ENCODE measurements around the gene EWSR1.

The EWSR1 gene

DNA sequence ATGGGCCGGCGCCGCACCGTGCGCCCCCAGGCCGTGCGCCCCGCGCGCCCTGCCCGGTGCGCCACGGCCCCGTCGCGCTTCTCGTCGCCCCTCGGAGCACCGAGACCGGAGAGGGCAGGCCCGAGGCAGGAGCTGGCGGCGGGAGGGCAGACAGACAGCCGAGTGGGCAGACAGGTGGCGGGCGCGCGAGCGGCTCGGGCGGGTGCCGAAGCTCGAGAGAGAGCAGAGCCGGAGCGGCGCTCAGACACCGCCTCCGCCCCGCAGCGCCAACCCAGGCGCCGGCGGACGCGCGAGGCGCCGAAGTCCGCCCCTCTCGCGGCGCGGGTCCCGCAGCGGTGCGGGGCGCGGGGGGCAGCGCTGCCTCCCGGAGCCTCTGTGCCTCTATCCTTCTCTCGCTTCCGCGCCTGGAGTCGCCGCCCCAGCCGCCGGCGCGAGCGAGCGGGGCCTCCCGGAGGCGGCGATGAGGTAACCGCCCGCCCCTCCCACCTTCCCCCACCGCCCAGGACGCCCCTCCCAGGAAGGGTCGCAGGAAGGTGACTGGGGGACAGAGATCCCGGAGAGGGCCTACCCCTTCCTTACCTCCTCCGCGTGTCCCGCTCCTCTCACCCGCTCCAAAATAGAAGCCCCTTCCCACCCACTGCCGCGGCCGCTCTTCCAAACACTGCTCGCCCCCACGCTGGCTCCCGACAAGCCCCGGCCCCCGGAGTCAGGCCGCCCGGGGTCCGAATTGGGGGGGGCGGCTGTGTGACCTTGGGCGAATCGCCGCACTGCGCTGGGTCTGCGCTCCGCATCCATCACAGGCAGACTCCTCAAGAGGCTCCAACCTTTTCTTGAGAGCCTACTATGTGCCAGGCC is 47.4 kb downstream of the EWSR1 start, which contains the start of gene RASL10A:
Gene RASL10A, minus strand, starts transcription at position 412 of the 855 bp plus-strand sequence. CDS start 451 bp downstream, outside the sequence.
- no peak for DNase-seq (ENCODE audit: low read depth in 1 of 2, low spot score in 1 of 2)

GRCh38 chr22:29316141-29316828 is 48.2 kb downstream of the EWSR1 start:
- DNase-seq (ENCODE audit: low read depth in 1 of 2, low spot score in 1 of 2): no peak

- no peak for DNase-seq (ENCODE audit: low read depth in 1 of 2, low spot score in 1 of 2)
These were observed 49.9 kb downstream of the EWSR1 start for GRCh38 chr22:29317827-29318454.

GRCh38 chr22:29319072-29319471 is 51.0 kb downstream of the EWSR1 start:
- no peak for DNase-seq (ENCODE audit: low read depth in 1 of 2, low spot score in 1 of 2)

DNA sequence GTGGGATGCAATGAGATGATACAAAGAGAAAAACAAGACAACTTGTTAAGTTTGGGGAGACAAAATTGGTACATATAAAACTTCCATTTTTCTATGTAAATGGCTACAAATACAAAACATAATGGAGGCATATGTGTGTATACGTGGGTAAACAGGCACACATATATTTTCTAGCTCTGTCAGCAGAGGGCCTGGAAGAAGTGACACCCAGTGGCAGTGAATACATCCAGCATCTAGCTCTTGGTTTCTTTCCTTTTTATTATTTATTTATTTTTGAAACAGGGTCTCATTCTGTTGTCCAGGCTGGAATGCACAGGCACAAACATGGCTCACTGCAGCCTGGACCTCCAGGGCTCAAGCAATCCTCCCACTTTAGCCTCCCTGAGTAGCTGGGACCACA is 52.5 kb downstream of the EWSR1 start:
- no peak for DNase-seq (ENCODE audit: low read depth in 1 of 2, low spot score in 1 of 2)

DNA sequence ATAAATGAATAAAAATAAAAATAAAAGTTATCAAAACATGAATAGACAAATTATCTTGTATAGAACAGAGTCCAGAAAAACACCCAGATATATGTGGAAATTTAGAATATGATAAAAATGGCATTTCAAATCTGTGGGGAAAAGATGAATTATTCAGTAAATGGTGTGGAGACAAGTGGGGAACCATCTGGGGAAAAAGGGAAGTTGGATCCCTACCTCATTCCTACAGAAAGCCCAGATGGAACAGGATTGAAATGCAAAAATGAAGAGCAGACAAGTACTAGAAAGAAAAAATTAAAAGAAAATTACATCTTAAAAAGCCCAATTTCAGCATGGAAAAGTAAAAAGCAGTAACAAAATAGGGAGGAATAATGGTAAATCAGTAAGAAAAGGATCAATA is 55.6 kb downstream of the EWSR1 start:
- DNase-seq (ENCODE audit: low read depth in 1 of 2, low spot score in 1 of 2): no peak

GRCh38 chr22:29325356-29325755 is 57.3 kb downstream of the EWSR1 start:
- DNase-seq (ENCODE audit: low read depth in 1 of 2, low spot score in 1 of 2): no peak

DNA sequence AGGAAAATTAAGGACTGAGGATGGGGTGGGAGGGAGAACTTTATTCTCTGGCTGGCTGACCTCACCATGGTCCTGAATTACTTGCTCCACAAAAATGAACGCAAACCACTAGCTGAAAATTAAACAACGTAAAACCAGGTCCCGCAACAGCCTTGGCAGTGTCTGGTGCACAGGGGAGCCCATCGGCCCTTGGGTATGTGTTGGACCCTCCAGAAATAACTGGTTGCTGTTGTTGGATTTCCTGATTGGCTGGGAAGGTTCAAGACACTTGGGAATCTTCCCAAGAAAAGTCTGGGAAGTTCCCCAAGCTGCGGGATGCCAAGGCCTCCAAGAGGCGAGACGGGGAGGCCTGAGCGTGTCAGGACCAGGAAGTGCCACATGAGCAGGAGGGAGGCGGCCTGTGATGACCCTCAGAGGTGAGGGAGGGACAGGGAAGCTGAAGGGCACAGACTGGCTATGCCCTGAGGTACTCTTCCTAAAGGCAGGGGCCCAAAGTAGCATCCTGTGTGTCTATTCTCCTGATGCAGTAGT is 57.8 kb downstream of the EWSR1 start:
- no peak for DNase-seq (ENCODE audit: low read depth in 1 of 2, low spot score in 1 of 2)

GRCh38 chr22:29326481-29326880 is 58.4 kb downstream of the EWSR1 start:
- no peak for DNase-seq (ENCODE audit: low read depth in 1 of 2, low spot score in 1 of 2)

DNA sequence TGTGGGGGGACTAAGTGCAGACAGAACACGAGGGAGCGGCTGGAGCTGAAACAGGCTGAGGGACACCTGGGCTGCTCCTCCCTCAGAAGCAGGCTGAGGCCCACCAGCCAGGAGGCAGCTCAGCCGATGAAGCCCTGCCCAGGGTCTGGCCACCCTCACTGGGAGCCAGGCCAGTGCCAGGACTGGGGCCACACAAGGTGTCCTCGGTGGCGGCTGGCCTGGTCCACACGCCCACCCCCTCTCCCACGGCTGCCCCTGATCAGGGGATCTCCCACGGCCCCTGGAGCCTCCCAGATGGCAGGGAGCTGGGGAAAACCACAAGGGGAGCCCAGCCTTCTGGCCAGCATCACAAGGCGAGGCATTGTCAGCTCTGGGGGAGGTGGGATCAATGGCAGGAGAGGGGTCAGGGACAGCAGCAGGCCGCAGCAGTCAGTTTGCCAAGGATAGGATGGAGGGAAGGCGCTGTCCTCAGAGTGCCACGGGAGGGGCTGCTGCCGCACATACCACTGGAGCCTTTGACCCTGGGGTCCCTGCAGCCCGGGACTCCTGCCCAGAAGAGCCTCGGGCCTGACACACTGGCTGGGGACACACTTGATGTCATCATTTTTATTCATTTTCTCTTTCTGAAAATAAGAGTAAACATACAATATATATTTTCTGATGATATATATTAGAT is 59.2 kb downstream of the EWSR1 start:
- no peak for DNase-seq (ENCODE audit: low read depth in 1 of 2, low spot score in 1 of 2)

- DNase-seq (ENCODE audit: low read depth in 1 of 2, low spot score in 1 of 2): no peak
These were observed 60.0 kb downstream of the EWSR1 start for GRCh38 chr22:29328055-29328454.

DNA sequence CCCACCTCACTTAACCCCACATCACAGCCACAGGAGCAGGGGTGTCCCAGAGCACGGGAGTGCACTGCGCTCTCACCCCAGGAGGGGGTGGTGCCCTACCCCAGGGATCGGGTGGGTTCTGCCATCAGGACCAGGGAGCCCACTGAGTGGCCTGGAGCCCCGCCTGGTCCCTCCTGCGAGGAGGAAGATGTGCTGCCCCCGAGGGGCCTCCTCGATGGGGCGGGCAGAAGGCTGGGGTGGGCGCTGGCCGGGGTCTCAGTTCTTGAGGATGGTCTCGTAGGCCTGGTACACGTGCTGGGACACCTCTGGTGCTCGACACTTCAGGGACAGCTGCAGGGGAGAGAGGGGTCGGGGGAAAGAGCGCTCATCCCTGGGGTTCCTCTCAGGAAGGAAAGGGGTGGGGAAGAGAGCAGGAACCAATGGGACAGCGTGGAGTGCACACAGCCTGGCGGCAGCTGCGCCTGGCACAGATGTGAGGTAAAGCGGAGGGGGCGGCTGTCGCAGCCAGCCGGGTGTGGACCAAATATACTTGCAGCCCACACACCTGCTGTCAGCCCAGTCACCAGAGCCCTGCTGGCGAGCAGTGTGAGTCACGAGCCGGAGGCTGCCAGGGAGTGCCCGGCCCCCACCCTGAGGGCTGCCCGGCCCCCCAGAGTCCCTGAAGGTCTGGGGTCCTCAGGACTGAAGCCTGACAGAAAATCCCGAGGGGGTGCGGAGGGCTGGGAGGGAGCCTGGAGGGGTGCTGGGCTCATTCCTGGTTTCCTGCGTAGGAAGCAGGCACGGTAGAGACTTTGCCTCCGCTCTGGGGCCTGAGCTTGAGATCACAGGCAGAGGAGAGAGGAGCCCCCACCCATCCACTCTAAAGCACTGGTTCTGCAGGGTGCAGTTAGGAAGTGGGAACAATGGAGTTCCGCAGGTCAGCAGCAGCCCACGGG is 60.8 kb downstream of the EWSR1 start:
- DNase-seq (ENCODE audit: low read depth in 1 of 2, low spot score in 1 of 2): no peak

GRCh38 chr22:29329581-29329980 is 61.5 kb downstream of the EWSR1 start:
- DNase-seq (ENCODE audit: low read depth in 1 of 2, low spot score in 1 of 2): no peak

DNA sequence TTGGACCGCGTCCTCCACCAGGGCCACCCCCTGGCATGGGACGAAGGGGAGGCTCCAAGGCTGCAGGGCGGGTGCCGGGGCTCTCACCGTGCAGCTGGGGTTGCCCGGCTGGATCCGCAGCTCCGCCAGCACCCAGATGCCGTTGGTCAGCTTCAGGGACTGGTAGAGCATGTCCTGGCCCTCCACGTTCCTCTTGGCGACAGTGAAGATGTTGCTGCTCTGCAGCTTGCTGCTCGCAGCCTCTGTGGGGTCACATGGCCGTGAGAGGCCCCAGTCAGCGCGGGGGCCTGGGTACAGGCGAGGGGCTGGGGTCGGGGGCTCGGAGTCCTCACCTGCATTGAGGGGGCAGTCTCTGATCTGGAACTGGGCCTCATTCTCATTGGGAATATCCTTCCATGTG is 62.2 kb downstream of the EWSR1 start:
- DNase-seq (ENCODE audit: low read depth in 1 of 2, low spot score in 1 of 2): no peak

DNA sequence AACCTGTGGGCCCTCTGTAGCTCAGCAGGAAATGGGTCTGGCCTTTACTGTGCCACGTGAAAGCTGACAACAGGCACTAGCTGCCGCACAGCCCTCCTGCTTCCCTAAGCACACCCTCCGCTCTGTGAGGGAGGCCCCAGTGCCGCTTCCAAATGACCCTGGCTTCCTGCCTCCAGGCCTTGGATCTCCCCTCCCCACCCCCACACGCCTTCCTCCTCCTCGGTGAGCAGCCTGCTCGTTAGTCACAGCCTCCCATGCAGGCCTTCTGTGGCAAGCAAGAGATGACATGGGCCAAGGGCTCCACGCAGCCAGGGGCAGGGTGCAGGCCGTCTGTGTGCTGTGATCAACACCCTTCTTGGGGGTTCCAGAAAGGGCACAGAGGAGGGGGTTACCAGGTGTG is 62.7 kb downstream of the EWSR1 start:
- DNase-seq (ENCODE audit: low read depth in 1 of 2, low spot score in 1 of 2): no peak

- no peak for DNase-seq (ENCODE audit: low read depth in 1 of 2, low spot score in 1 of 2)
These were observed 63.1 kb downstream of the EWSR1 start for GRCh38 chr22:29331213-29331612.

- no peak for DNase-seq (ENCODE audit: low read depth in 1 of 2, low spot score in 1 of 2)
These were observed 63.7 kb downstream of the EWSR1 start for GRCh38 chr22:29331658-29332300.

GRCh38 chr22:29332886-29333496 is 64.9 kb downstream of the EWSR1 start:
- DNase-seq (ENCODE audit: low read depth in 1 of 2, low spot score in 1 of 2): no peak

DNA sequence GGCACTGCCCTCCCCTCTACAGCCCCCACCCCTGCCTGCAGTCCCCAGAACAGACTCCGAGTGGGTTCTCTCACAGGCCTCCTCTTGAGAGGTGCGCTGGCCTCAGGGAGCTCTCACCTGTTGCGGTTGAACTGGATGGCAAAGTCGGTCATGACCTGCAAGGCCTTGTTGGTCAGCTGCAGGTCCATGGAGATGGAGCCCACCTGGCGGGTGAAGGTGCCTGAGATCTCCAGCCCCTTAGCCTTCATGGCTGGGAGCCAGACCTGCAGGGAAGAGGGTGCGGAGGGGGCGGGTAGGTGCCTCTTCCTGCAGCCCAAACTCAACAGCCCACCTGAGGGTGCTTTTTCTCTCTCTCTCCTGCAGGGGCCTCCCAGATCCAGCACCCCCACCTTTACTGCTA is 66.1 kb downstream of the EWSR1 start:
- no peak for DNase-seq (ENCODE audit: low read depth in 1 of 2, low spot score in 1 of 2)
